Right lobe of liver (tissue), 4 donors: ENCODE results near the gene SPDYC.

Source experiments
- CTCF ChIP-seq, 4 donors: fragments of 200-600 bp in 3 of 4; fragments of 450-650 bp in 1 of 4; IDR thresholded peaks; one replicate each; pipeline versions ENCODE4 v1.5.1 to v1.8.0; 2016 to 2022; ENCODE audit warnings: antibody characterized with exemption in 4 of 4, mild to moderate bottlenecking in 2 of 4
- POLR2A ChIP-seq: fragments of 450-650 bp; IDR thresholded peaks from one replicate; pipeline ENCODE4 v1.6.1; 2017; ENCODE audit warnings: antibody characterized with exemption, mild to moderate bottlenecking
- donor health status: DM: no; HTN: no; CAD: no.
- donor health status: DM: no; HTN: no; CAD: no.
- donor health status: DM: no; HTN: yes; CAD: no.

GRCh38 chr11:65186701-65187100 is 16.7 kb downstream of the SPDYC start:
- TF ChIP-seq CTCF (IDR thresholded peaks at IDR 0.05) (no peak), POLR2A (no peak)
